ENCODE results near the gene PADI4. TPM values are rescaled to one million over a fixed set of nuclear protein-coding genes. Genes with fewer than 3 reads are reported as not detected.
A peak's percentile ranks its signal among the peaks of the same experiment; 100 is the strongest.
"Not testable (repeated sequence)": the region's sequence is repeated elsewhere in the genome, so short reads cannot be mapped to it uniquely, and the experiment has no call there.

The PADI4 gene
- total RNA-seq, 1 donor from 2014 or later: not detected

GRCh38 chr1:17335821-17336710, 28.1 kb downstream of the PADI4 start:
- no peaks in the 10 kb centered on the region for H3K36me3 ChIP-seq (ENCODE audit: control insufficient read depth, insufficient read depth, low read length)
- peak; percentile 93 for TF ChIP-seq CTCF (IDR thresholded peaks at IDR 0.05; ENCODE audit: insufficient read depth, low read length, poor library complexity, severe bottlenecking)
- no peak for DNase-seq (ENCODE audit: low read depth)
- H3K27me3 ChIP-seq (ENCODE audit: control insufficient read depth, insufficient read depth, low read length): peaks cover under 1% of the 10 kb centered on the region
- no peak overlapping the region for H3K4me3 ChIP-seq (ENCODE audit: low read depth, low read length)

- no peak for TF ChIP-seq CTCF (IDR thresholded peaks at IDR 0.05; ENCODE audit: insufficient read depth, low read length, poor library complexity, severe bottlenecking)
Measured at GRCh38 chr1:17338706-17339493, 30.9 kb downstream of the PADI4 start.

GRCh38 chr1:17339521-17339920, 31.5 kb downstream of the PADI4 start:
- TF ChIP-seq CTCF (IDR thresholded peaks at IDR 0.05; ENCODE audit: insufficient read depth, low read length, poor library complexity, severe bottlenecking): no peak
- no peak for DNase-seq (ENCODE audit: low read depth)
- no peaks in the 10 kb centered on the region for H3K27me3 ChIP-seq (ENCODE audit: control insufficient read depth, insufficient read depth, low read length)
- no peak overlapping the region for H3K4me3 ChIP-seq (ENCODE audit: low read depth, low read length)
- H3K36me3 ChIP-seq (ENCODE audit: control insufficient read depth, insufficient read depth, low read length): no peaks in the 10 kb centered on the region

More at GRCh38 chr1:17338706-17339493, 30.9 kb downstream of the PADI4 start:
- Histone ChIP-seq H3K27me3 (ENCODE audit: control insufficient read depth, insufficient read depth, low read length) (no peaks in the 10 kb centered on the region), H3K4me3 (ENCODE audit: low read depth, low read length) (no peak overlapping the region), H3K36me3 (ENCODE audit: control insufficient read depth, insufficient read depth, low read length) (no peaks in the 10 kb centered on the region)
- DNase-seq (ENCODE audit: low read depth): no peak

GRCh38 chr1:17340358-17340757, 32.4 kb downstream of the PADI4 start:
- H3K4me3 ChIP-seq (ENCODE audit: low read depth, low read length): no peak overlapping the region
- no peaks in the 10 kb centered on the region for H3K27me3 ChIP-seq (ENCODE audit: control insufficient read depth, insufficient read depth, low read length)
- H3K36me3 ChIP-seq (ENCODE audit: control insufficient read depth, insufficient read depth, low read length): no peaks in the 10 kb centered on the region
- no peak for DNase-seq (ENCODE audit: low read depth)
- no peak for TF ChIP-seq CTCF (IDR thresholded peaks at IDR 0.05; ENCODE audit: insufficient read depth, low read length, poor library complexity, severe bottlenecking)

- DNase-seq (ENCODE audit: low read depth): no peak
- no peak for TF ChIP-seq CTCF (IDR thresholded peaks at IDR 0.05; ENCODE audit: insufficient read depth, low read length, poor library complexity, severe bottlenecking)
Measured at GRCh38 chr1:17342014-17342441, 34.0 kb downstream of the PADI4 start.

GRCh38 chr1:17345506-17345905, 37.5 kb downstream of the PADI4 start:
- not testable (repeated sequence) for DNase-seq (ENCODE audit: low read depth); H3K27me3 ChIP-seq (ENCODE audit: control insufficient read depth, insufficient read depth, low read length); H3K36me3 ChIP-seq (ENCODE audit: control insufficient read depth, insufficient read depth, low read length); H3K4me3 ChIP-seq (ENCODE audit: low read depth, low read length)

More at GRCh38 chr1:17342014-17342441, 34.0 kb downstream of the PADI4 start:
- Histone ChIP-seq H3K4me3 (ENCODE audit: low read depth, low read length) (no peak overlapping the region), H3K27me3 (ENCODE audit: control insufficient read depth, insufficient read depth, low read length) (no peaks in the 10 kb centered on the region), H3K36me3 (ENCODE audit: control insufficient read depth, insufficient read depth, low read length) (no peaks in the 10 kb centered on the region)

Data from kidney epithelial cell (primary cell).